ENCODE measurements around the gene EMD. TPM values are rescaled to one million over a fixed set of nuclear protein-coding genes. Genes with fewer than 3 reads are reported as not detected.

EMD gene
- total RNA-seq, 2 experiments from 2014 or later: 108 to 109 TPM

- ChIA-PET POLR2A (no interaction called here), CTCF (no interaction called here)
Measured at GRCh38 chrX:154354516-154354915, 24.6 kb upstream of the EMD start.

DNA sequence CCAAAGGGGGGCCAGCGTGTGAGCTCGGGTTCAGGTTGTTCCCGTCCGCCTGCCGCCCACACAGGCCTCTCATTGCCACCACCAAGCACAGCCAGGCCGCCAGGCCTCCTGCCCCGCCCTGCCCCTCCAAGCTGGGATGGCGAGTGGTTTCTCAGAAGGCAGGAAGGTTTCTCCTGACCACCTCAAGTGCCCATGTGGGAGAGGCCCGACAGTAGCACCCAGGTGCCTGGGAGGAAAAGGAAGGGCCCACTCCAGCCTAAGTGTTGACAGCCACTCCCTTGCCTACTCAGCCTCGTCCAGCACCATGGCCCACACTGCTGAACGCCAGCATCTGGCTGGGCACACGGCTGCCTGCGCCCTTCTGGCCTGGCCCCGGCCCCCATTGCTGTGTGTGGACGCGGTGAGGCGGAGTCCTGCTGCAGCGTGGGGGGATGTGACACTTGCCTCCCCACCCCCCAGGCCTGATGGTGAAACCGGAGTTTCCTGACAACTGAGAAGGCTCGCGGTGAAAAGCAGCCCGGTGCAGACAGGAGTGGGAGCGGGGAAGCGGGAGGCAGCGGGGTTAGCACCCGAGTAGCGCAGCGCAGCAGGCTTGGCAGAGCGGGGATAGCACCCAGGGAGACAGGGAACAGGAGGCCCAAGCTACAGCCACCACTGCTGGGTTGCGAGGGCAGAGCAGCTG is 23.9 kb upstream of the EMD start:
- ChIA-PET POLR2A (no interaction called here), CTCF (no interaction called here)

DNA sequence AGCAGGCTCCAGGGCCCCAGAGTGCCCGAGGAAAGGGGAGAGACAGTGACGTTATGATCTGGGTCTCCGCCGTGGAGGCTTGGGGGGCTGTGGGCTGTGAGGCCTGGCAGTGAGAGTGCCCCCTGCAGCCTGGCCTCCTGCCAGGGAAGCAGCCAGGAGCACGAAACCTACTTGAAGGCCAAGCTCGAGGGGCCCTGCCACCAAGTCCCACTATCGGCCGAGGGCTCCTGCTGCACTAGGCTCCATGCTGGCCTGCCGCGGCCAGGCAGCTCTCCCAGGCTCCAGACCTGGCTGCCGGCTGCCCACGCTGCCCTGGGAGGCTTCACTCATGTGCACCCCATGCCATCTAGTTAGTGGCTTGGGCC is 23.3 kb upstream of the EMD start:
- POLR2A ChIA-PET: no interaction called here
- CTCF ChIA-PET: no interaction called here

DNA sequence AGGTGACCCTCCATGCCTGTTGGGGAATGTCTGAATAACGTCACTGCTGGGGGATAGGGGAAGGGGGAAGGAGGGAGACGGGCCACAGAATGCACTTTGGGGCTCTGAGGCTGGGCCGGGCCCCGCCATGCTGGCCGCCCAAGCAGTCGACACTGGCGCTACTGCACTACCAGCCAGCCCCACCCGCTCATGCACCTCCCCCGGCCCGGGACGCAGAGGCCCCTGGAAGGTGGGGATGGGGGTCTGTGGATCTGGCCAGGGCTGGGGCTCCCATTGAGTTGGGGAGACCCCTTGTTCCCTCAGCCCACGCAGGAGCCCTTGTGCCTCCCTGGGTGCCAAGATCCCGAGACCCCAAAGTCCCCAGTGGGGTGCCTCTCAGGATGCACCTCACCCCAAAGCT is 22.5 kb upstream of the EMD start:
- POLR2A ChIA-PET: no interaction called here

GRCh38 chrX:154357205-154357604 is 21.9 kb upstream of the EMD start:
- CTCF ChIA-PET: no interaction called here
- POLR2A ChIA-PET: no interaction called here

More for the DNA sequence above, 22.5 kb upstream of the EMD start:
- CTCF ChIA-PET: no interaction called here

DNA sequence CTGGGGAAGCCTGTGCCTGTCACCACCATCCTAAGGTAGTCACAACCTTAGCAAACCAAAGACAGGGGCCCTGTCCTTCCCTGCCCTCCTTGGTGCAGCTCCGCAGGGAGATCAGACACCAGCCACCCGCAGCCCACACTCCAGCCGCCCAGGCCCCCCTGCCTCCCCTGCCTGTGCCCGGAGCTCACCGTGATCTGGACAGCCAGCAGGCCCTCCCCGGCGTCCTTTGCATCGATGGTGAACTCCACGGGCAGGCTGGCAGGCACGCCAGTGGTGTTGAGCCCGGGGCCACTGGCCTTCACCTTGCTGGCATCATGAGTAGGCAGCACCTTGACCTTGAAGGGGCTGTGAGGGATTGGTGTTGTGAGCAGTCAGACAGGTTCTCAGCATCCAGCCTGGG is 21.1 kb upstream of the EMD start:
- CTCF ChIA-PET: no interaction called here
- POLR2A ChIA-PET: no interaction called here

DNA sequence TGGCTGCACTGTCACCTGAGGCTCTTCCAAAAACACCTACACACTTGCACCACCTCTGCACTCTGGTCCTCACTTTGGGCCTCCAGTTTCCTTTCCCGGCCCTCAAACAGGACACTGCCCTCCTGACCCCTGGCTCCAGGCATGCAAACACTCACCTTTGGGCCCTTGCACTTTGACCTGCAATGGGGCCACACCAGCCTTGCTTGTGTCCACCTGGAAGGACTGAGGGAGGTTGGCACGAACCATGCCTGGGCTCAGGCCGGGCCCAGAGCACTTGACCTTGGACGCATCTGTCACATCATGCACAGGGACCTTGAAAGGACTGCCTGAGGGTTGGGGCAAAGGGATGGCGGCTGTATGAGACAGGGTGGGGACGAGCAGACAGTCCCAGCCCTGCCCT is 20.3 kb upstream of the EMD start:
- ChIA-PET POLR2A (no interaction called here), CTCF (no interaction called here)

- ChIA-PET POLR2A (no interaction called here), CTCF (no interaction called here)
Measured at GRCh38 chrX:154359362-154360154, 19.5 kb upstream of the EMD start.

DNA sequence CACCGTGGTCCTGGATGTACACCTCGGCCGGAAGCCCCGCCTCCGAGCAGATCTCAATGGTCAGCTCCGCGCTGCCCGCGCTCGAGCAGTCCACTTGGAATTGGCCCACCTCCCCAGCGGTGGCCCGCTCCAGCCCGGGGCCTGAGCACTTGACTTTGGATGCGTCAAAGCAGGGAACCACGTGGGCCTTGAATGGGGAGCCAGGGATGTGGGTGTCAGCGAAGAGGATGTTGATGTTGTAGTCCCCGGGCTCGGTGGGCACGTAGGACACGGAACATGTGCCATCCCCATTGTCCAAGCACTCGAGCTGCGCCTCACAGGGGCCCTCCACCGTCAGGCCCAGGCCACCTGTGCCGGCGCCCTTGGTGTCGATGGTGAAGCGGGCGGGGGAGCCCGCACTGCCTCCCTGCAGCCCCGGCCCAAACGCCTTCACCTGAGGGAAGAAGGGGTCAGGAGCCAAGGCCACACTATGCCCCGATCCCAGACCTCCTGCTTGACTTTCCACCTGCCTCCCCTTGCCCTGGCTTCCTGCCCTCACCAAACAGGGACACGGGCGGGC is 18.9 kb upstream of the EMD start:
- ChIA-PET CTCF (no interaction called here), POLR2A (interaction anchor here (0.6 kb wide), 1 partner anchor 9 kb away, joined by 6 read pairs; no protein-coding TSS in a partner anchor)

GRCh38 chrX:154362085-154362742 is 16.9 kb upstream of the EMD start:
- CTCF ChIA-PET: no interaction called here
- POLR2A ChIA-PET: interaction anchor here (1.1 kb wide), 1 partner anchor 13 kb away, joined by 3 read pairs; no protein-coding TSS in a partner anchor

DNA sequence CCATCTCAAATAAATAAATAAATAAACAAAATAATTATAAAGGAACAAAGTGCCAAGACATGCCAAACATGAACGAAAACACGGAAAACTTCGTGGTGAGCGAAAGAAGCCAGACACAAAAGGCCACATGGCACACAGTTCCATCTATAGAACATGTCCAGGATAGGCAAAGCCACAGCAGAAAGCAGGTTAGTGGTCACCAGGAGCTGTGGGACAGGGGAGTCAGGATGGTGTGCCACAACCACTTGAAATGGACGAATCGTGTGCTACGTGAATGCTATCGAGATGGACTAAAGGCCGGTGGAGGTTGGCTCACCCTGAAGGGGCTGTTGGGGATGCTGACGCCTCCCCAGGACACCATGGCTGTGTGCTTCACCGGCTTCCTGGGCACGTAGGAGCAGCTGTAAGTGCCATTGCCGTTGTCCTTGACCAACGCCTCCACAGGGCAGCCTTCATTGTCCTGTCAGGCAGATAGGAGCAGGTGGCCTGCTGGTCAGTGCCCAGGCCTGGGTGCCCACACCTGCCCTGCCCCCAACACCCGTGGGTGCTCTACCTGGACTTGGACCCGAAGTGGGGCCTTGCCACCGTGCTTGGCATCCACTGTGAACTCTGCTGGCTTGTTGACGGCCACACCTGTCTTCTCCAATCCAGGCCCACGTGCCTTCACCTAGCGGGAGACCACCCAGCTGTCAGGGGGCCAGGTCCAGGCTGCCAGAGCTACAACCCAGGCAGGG is 15.2 kb upstream of the EMD start:
- ChIA-PET POLR2A (no interaction called here), CTCF (no interaction called here)

GRCh38 chrX:154365052-154365600 is 14.0 kb upstream of the EMD start:
- CTCF ChIA-PET: no interaction called here
- POLR2A ChIA-PET: interaction anchor here (0.6 kb wide), 1 partner anchor 641 kb away, joined by 3 read pairs; the partner anchor contains the start of gene BCAP31

- ChIA-PET POLR2A (no interaction called here), CTCF (no interaction called here)
Measured at GRCh38 chrX:154365997-154366665, 13.0 kb upstream of the EMD start.

GRCh38 chrX:154366666-154367055 is 12.4 kb upstream of the EMD start:
- ChIA-PET CTCF (no interaction called here), POLR2A (no interaction called here)

DNA sequence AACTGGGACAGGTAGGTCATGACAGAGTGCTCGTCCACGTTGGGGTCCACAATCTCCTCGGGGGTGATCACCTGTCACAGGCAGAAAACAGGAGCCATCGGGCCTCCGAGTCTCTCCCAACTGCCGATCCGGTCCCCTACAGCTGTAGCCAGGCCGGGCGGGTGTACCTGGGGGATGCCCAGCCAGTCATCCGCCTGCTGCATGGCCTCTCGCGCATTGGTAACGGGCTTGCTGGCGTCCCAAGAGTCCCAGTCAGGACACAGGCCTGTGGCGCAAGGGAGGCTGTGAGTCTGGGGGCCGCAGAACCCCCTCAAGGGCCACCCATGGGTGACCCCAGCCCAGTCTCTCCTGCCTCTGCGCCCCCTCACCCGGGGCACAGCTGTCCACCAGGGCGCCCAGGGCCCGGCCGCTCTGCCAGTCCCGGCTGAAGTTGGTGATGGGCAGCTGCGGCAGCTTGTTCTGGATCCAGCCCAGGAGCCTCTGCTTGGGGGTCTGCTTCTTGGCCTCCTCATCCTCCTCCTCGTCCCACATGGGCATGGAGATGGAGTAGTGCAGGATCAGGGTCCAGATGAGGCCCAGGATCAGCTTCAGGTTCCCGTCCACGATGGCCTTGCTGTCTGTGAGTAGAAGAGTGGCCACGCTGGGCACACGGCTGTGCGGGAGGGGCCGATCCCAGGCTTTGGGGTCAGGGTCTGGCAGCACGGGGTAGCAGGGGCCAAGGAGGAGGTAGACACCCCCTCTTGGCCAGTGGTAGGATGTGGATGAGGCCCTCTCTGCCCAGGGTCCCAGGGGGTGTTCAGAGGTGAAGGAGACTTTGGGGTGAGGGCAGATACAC is 11.4 kb upstream of the EMD start:
- CTCF ChIA-PET: no interaction called here

GRCh38 chrX:154368630-154369448 is 10.3 kb upstream of the EMD start:
- CTCF ChIA-PET: no interaction called here
- POLR2A ChIA-PET: interaction anchor here (0.5 to 2.4 kb wide), 6 partner anchors 8 to 61 kb away, joined by 3 to 6 read pairs (median 4); partner anchors contain the start of gene RPL10

More for the DNA sequence above, 11.4 kb upstream of the EMD start:
- POLR2A ChIA-PET: interaction anchor here (0.5 to 2.4 kb wide), 2 partner anchors 30 to 62 kb away, joined by 3 to 6 read pairs; partner anchors contain the start of gene RPL10

Measured in activated CD8-positive, alpha-beta memory T cell treated with anti-CD3 and anti-CD28 coated beads for 36 hours (primary cell).